Esophagus muscularis mucosa (tissue), 3 donors: ENCODE results near the gene KRTAP1-4.

Experiments used
- CTCF ChIP-seq, 3 experiments: fragments of 200-600 bp in 2 of 3; fragments of 450-650 bp in 1 of 3; sonication (generic) in 2 of 3; IDR thresholded peaks; one replicate each; pipeline ENCODE4 v1.5.1; 2017 to 2019; ENCODE audit warnings: antibody characterized with exemption in 3 of 3, mild to moderate bottlenecking in 2 of 3, moderate library complexity in 1 of 3
- POLR2A ChIP-seq: fragments of 450-650 bp; IDR thresholded peaks from one replicate; pipeline ENCODE4 v1.6.1; 2017; ENCODE audit warnings: antibody characterized with exemption, moderate library complexity, mild to moderate bottlenecking, low read depth

DNA sequence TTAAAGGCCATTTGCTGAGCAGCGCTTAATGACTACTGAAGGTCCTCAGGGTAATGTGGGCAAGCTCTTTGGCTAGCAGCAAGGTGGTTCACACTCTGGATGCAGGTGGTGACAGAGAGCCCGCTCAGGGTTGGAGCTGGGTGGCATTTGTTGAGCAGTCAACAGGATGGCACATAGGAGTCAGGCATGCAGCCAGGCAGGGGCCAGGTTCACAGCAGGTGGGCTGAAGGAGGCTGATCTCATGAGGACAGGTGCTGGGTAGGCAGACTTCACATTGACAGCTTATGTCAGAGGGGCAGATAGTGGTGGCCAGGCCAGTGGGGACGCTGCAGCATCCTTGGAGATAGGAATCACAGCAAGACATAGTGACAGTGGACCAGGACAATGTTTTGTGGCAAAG is 25.6 kb downstream of the KRTAP1-4 start:
- no peak for TF ChIP-seq CTCF (IDR thresholded peaks at IDR 0.05)
- no peak for TF ChIP-seq POLR2A
